GM21737 (cell line): ENCODE results near the gene BTG1.
A peak's percentile ranks its signal among the peaks of the same experiment; 100 is the strongest.

ENCODE experiments used
- ATAC-seq: cut with Tn5 transposase; IDR thresholded peaks from one replicate; pipeline ENCODE4 v1.9.1; 2021; ENCODE audit warnings: mild to moderate bottlenecking, moderate library complexity; ENCODE audit not compliant: unreplicated experiment

Gene BTG1

DNA sequence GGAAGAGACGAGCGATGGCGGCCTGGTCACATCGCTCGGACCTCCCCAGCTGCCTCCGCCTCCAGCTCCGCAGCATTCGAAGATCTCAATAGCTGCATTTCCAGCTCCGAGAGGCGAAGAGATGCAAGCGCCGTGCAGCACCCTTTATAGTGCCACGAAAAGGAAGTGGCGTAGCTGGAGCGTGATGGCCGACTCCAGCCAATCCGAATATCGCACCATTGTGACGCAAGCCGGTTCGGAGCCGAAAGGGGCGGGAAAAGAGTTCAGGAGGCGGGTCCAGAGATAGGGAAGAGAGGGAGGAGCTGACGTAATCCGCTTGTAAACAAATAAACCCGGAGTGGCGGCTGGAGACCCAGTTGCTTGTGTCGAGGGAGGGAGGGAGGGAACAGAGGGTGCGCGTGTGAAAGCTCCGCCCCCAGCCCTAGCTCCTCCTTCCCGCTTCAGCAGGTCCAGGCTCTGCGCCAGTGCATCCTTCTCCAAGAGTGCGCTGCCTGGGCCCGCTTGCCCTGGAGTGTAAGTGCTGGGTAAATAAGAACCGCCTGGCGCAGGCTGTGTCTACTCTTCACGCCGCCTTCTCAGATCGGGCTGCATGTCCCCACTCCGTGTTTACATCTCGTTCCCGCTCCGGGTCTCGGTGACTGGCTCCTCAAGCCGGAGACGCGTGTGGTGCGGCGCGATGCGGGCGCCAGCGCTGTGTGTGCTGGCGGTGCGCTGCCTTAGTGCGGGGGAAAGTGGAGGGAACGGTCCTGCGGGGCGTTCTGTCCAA lies at the start of gene BTG1:
Gene BTG1, minus strand, starts transcription at position 116 of the 766 bp plus-strand sequence. CDS start 311 bp downstream, outside the sequence.
- peak; percentile 65 for ATAC-seq

GRCh38 chr12:92194561-92194960 lies 48.9 kb upstream of the BTG1 start:
- no peak for ATAC-seq

- no peak for ATAC-seq
Measured at GRCh38 chr12:92193846-92194245, 48.2 kb upstream of the BTG1 start.

DNA sequence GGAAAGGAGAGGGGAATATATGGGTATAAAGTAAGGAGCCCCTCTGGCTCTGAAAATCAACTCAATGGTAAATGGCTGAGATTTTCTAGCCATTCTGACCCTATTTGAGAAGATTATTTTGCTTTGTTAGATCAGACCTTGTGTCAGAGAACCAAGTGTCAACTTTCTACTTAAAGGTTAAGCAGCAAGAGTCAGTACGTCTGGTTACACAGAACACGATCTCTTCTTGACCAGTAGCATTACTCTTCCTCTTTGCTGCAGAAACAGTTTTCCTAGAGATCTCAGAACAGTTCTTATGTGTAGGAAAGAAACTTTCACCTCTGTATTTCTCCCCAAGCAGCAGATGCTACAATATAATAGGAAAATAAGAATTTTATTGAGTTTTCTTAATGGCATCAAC lies 47.4 kb upstream of the BTG1 start:
- no peak for ATAC-seq

GRCh38 chr12:92192360-92192759 lies 46.7 kb upstream of the BTG1 start:
- no peak for ATAC-seq

DNA sequence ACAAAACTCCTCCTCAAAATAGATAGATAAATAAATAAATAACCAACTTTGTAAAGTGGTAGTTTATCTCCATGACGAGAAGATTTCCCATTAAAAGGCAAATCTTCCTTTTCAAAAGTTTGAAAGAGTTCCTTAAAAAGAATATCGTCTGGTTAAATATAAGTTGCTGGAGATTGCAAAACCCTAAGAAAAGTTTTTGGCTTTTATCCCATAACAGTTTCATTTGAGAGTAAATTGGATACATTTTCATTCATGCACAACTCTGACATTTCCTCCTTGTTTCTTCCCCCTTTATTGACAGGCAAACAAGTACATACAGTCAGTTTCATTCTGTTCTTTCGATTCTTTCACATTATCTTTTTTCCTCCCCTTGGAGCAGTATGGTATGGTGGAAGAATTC lies 45.4 kb upstream of the BTG1 start:
- no peak for ATAC-seq

DNA sequence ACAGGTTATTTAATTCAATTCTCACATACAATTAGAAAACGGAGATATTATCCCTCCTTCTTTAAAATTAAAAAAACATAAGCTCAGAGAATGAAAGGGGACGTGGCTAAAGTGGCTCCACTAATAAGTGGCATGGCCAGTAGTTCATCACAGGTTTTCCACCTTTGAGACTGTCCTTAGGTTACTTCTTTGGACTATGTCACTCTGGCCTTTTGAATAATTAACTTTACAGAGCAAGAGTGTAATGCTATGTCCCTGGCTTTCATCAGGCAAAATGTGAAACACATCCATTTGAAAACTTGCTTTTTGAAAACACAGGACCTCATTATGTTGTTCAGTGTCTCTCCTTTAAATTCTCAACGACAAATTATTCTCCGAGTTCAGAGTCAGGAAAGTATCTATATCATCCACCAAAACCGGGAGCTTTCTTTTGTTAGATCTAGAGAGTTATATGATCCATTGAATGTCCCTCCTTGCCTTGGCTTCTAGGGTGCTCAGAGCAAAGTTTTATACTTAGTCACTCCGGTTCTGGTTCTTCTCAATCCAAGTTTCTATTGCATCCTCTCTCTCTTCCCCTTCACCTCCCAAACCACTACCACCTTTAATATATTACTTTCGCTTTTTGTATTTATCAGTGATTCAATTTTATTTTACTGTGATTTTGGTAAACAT lies 43.0 kb upstream of the BTG1 start:
- no peak for ATAC-seq

GRCh38 chr12:92186038-92186470 lies 40.4 kb upstream of the BTG1 start:
- no peak for ATAC-seq

- peak; percentile 58 for ATAC-seq
Measured at GRCh38 chr12:92185052-92185451, 39.4 kb upstream of the BTG1 start.

DNA sequence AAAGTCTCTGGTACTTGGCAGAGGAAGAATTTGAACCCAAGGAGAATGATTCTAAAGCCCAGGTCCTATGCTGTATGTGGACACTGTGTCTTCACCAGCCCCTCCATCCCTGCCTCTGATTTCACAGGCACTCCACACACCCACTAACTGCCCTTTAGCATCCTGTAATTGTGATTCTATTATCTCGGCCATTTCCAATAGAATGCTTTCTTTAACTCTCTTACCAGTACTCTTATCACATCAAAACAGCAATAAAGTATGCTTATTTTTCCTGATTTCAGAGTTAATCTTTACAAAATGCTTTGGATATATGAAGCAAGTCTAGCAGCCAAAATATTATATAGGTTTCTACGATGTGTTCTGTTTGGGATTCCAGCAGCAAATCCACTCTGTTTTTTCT lies 37.9 kb upstream of the BTG1 start:
- no peak for ATAC-seq

- no peak for ATAC-seq
Measured at GRCh38 chr12:92178340-92178739, 32.7 kb upstream of the BTG1 start.

DNA sequence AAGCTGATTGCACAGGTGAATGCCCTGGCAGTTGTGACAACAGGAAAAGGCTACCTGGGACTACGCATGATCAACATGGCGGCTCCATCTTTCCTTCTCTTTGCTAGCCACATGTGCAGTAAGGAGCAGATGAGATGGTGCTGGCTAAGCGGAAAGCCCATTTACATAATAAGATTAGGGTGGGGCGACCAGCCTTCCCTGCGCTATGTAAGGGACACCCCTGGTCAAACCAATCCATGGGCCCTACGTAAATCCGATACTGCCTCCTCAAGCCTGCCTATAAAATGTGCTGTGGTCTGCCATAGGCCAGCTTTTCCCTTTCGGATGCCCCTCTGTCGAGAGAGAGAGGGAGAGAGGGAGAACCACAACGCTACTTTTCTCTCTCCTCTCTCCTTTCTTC lies 31.0 kb upstream of the BTG1 start:
- no peak for ATAC-seq

- no peak for ATAC-seq
Measured at GRCh38 chr12:92175961-92176360, 30.3 kb upstream of the BTG1 start.

- ATAC-seq, result no peak
Measured at GRCh38 chr12:92170050-92170449, 24.4 kb upstream of the BTG1 start.

DNA sequence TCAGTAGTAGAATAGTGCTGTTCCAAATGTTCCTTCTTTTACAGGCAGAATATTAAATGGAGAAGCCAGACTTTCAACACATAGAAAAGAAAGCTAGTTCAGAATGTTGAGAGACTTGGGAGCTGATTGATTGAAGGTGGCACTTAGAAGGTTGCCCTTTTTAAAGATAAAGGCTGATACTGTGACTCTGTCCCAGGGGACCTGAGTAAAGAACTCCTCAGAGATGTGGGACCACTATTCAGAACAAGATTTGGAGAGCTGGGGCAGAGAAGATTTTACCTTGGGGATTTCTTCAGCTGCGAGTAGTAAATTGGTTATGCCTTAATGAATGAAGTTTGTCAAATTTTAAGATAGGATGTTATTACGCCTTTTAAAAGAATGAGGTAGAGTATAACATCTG lies 21.4 kb upstream of the BTG1 start:
- ATAC-seq, result no peak

- ATAC-seq, result no peak
Measured at GRCh38 chr12:92164712-92165111, 19.1 kb upstream of the BTG1 start.

- ATAC-seq, result no peak
Measured at GRCh38 chr12:92162079-92162478, 16.4 kb upstream of the BTG1 start.

DNA sequence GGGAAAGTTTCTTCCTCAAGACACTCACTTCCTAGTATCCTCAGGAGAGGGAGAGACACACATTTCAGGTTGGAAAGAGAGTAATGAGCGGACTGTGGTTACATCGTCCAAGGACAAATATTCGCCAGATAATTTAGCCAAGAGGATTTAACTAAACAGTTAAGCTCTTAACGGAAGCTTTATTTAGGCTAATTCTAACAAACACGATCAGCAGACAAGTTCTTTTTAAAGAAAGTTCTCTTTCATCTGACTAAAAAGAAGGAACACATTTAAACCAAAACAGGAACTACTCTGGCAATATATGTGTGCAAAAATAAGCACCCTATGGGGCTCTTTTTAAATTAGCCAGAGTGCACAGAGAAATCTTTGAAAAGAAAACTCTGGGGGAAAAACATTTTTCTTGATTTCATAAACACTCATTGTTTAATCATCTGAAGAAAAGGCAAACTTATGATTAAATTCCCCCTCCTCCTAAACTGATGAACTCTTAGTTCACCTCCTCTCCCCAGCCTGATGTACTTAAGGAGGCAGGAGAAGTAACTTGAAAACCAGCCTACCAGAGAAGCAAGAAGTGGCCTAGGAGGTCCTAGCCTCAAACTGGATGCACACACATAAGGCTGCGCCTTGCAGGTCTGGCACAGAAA lies 13.3 kb upstream of the BTG1 start:
- ATAC-seq, result no peak

- ATAC-seq, result no peak
Measured at GRCh38 chr12:92156704-92157395, 11.2 kb upstream of the BTG1 start.

DNA sequence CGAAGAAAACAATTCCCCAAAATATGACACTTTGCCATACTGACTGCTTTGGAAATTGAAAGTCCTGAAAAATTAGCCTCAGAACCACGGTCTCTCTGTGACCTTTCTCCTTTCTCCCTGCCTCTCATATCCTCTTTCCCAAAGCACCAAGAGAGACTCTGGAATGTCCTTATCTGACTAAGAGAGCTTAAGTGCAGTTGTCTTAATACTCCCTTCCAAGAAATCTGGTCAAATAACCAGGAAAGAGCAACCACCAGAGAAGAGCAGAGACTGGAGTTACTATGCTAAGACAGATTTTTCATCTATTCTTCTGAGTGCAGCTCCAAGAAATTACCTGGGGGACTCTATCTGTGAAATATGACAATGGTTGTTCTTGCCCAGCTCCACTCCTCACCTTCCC lies 10.5 kb upstream of the BTG1 start:
- ATAC-seq, result no peak

- ATAC-seq, result no peak
Measured at GRCh38 chr12:92155733-92156132, 10.1 kb upstream of the BTG1 start.
